DMS114 treated with DMSO at 0.1 percent for 48 hours (cell line): ENCODE results near the gene ABCA2.

ENCODE experiments used
- DNase-seq: peaks from one replicate; lab custom pipeline; 2025; ENCODE audit not compliant: unreplicated experiment; lab: John Stamatoyannopoulos, UW

ABCA2 gene

GRCh38 chr9:137027369-137028262 is at the start of gene ABCA2:
TSS of gene ABCA2 (minus strand) at chr9:137028237. CDS start at chr9:137028140, 97 bp downstream.
- no peak for DNase-seq

- DNase-seq, result no peak
Measured at GRCh38 chr9:137077010-137077747, 49.1 kb upstream of the ABCA2 start, which contains the start of gene UAP1L1. TSS of gene UAP1L1 (plus strand) at chr9:137077517. CDS start at chr9:137077533, 16 bp downstream.

- DNase-seq, result no peak
Measured at GRCh38 chr9:137076636-137077009, 48.6 kb upstream of the ABCA2 start.

GRCh38 chr9:137075275-137075775 is 47.3 kb upstream of the ABCA2 start:
- no peak for DNase-seq

- no peak for DNase-seq
Measured at GRCh38 chr9:137074657-137075274, 46.7 kb upstream of the ABCA2 start.

GRCh38 chr9:137073992-137074399 is 46.0 kb upstream of the ABCA2 start:
- DNase-seq, result no peak

- no peak for DNase-seq
Measured at GRCh38 chr9:137071282-137071681, 43.2 kb upstream of the ABCA2 start.

- no peak for DNase-seq
Measured at GRCh38 chr9:137070906-137071275, 42.9 kb upstream of the ABCA2 start.

GRCh38 chr9:137070201-137070905 is 42.3 kb upstream of the ABCA2 start, which contains the start of gene SAPCD2:
TSS of gene SAPCD2 (minus strand) at chr9:137070557. CDS start at chr9:137070460, 97 bp downstream.
- peak; percentile 69 for DNase-seq

GRCh38 chr9:137069508-137070091 is 41.6 kb upstream of the ABCA2 start:
- DNase-seq, result no peak

GRCh38 chr9:137068539-137069507 is 40.8 kb upstream of the ABCA2 start:
- no peak for DNase-seq

GRCh38 chr9:137067860-137068538 is 40.0 kb upstream of the ABCA2 start:
- peak; percentile 25 for DNase-seq

- no peak for DNase-seq
Measured at GRCh38 chr9:137066096-137066861, 38.2 kb upstream of the ABCA2 start.

GRCh38 chr9:137065336-137065967 is 37.4 kb upstream of the ABCA2 start:
- DNase-seq, result no peak

- DNase-seq, result no peak
Measured at GRCh38 chr9:137064880-137065164, 36.8 kb upstream of the ABCA2 start.

GRCh38 chr9:137064027-137064879 is 36.2 kb upstream of the ABCA2 start:
- DNase-seq, result no peak
